Measurements from ENCODE around the gene GDPD3. TPM values are rescaled to one million over a fixed set of nuclear protein-coding genes. Genes with fewer than 3 reads are reported as not detected.

Gene GDPD3
- total RNA-seq, 2 donors from 2014 or later = 2.7 to 6.5 TPM

DNA sequence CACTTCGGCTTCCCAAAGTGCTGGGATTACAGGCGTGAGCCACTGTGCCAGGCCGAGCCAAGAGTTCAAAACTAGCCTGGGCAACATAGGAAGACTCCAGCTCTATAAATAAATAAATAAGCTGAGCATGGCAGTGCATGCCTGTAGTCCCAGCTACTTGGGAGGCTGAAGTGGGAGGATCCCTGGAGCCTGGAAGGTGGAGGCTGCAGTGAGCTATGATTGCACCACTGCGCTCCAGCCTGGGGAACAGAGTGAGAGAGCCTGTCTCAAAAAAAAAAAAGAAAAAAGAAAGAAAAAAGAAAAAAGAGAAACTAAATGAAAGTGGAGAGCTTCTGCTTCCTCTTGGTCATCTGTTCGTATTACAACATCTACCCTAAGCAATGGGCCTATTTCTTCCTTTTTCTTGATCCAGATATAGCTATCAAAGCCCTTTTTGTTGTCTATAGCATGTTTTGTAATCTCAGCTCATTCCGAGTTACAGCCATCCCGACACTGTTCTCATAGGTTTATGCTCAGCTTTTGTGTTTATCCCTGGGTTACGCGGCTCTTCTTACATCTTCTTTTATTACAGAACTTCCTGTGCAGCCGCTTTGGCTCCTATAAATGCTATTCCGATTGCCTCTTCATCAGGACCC, 23.8 kb upstream of the GDPD3 start:
- Histone ChIP-seq H3K27ac (ENCODE audit: low read depth, low read length) (no peak overlapping the region), H3K9me3 (ENCODE audit: control insufficient read depth, low read length) (no peaks in the 10 kb centered on the region), H3K4me3 (ENCODE audit: low read length) (no peak overlapping the region), H3K9ac (ENCODE audit: extremely low read depth, low read length, poor library complexity, severe bottlenecking) (no peak overlapping the region), H3K27me3 (ENCODE audit: control insufficient read depth, insufficient read depth, low read length, poor library complexity, severe bottlenecking) (no peaks in the 10 kb centered on the region), H3K36me3 (ENCODE audit: control insufficient read depth, insufficient read depth, low read length) (no peaks in the 10 kb centered on the region), H3K4me1 (ENCODE audit: control insufficient read depth, insufficient read depth, low read length) (no peaks in the 10 kb centered on the region)
- H3K36me3 Mint-ChIP-seq (ENCODE audit: low read depth) = no peaks in the 10 kb centered on the region
- 94 to 95% methylated on average over 10 to 11 of the region's 11 CpGs for WGBS, 2 experiments (ENCODE audit: insufficient coverage in 1 of 2, insufficient read length in 1 of 2)
- TF ChIP-seq, protein P1, sequence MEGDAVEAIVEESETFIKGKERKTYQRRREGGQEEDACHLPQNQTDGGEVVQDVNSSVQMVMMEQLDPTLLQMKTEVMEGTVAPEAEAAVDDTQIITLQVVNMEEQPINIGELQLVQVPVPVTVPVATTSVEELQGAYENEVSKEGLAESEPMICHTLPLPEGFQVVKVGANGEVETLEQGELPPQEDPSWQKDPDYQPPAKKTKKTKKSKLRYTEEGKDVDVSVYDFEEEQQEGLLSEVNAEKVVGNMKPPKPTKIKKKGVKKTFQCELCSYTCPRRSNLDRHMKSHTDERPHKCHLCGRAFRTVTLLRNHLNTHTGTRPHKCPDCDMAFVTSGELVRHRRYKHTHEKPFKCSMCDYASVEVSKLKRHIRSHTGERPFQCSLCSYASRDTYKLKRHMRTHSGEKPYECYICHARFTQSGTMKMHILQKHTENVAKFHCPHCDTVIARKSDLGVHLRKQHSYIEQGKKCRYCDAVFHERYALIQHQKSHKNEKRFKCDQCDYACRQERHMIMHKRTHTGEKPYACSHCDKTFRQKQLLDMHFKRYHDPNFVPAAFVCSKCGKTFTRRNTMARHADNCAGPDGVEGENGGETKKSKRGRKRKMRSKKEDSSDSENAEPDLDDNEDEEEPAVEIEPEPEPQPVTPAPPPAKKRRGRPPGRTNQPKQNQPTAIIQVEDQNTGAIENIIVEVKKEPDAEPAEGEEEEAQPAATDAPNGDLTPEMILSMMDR (conservative IDR thresholded peaks at IDR 0.05) = no peak
- DNase-seq = no peak
- H3K4me3 Mint-ChIP-seq = no peak overlapping the region
- no peaks in the 10 kb centered on the region for H3K9me3 Mint-ChIP-seq
- no peaks in the 10 kb centered on the region for H3K4me1 Mint-ChIP-seq
- H3K27ac Mint-ChIP-seq = no peak overlapping the region
- peaks cover 1% of the 10 kb centered on the region for H3K27me3 Mint-ChIP-seq (ENCODE audit: insufficient read depth)

DNA sequence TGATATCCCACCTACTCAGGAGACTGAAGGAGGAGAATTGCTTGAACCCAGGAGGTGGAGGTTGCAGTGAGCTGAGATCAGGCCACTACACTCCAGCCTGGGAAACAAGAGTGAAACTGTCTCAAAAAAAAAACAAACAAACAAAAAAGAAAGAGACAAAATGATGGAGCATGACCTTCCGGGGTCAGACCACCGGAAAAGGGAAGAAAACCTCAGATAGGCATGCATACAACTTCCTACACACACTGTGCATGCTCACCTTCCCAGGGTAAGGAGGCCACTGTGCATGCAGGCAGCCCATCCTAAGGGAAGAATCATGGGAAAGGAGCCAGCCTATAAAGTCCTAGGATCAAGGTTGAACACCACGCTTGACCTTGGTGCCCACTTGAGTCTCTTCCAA, 19.3 kb upstream of the GDPD3 start:
- Histone ChIP-seq H3K9ac (ENCODE audit: extremely low read depth, low read length, poor library complexity, severe bottlenecking) (no peak overlapping the region), H3K9me3 (ENCODE audit: control insufficient read depth, low read length) (no peaks in the 10 kb centered on the region), H3K4me3 (ENCODE audit: low read length) (no peak overlapping the region), H3K27ac (ENCODE audit: low read depth, low read length) (no peak overlapping the region), H3K27me3 (ENCODE audit: control insufficient read depth, insufficient read depth, low read length, poor library complexity, severe bottlenecking) (no peaks in the 10 kb centered on the region), H3K36me3 (ENCODE audit: control insufficient read depth, insufficient read depth, low read length) (no peaks in the 10 kb centered on the region), H3K4me1 (ENCODE audit: control insufficient read depth, insufficient read depth, low read length) (no peaks in the 10 kb centered on the region)
- Mint-ChIP-seq H3K36me3 (ENCODE audit: low read depth) (no peaks in the 10 kb centered on the region), H3K4me1 (no peaks in the 10 kb centered on the region), H3K4me3 (no peak overlapping the region), H3K9me3 (no peaks in the 10 kb centered on the region), H3K27me3 (ENCODE audit: insufficient read depth) (peaks cover 1% of the 10 kb centered on the region), H3K27ac (no peak overlapping the region)
- TF ChIP-seq, protein P1 (conservative IDR thresholded peaks at IDR 0.05) = no peak
- whole genome bisulfite sequencing, 2 experiments (ENCODE audit: insufficient coverage in 1 of 2, insufficient read length in 1 of 2) = 87 to 100% methylated on average over 1 to 3 of the region's 3 CpGs
- DNase-seq = no peak

- Histone ChIP-seq H3K9me3 (ENCODE audit: control insufficient read depth, low read length) (no peaks in the 10 kb centered on the region), H3K27ac (ENCODE audit: low read depth, low read length) (no peak overlapping the region), H3K27me3 (ENCODE audit: control insufficient read depth, insufficient read depth, low read length, poor library complexity, severe bottlenecking) (no peaks in the 10 kb centered on the region), H3K9ac (ENCODE audit: extremely low read depth, low read length, poor library complexity, severe bottlenecking) (no peak overlapping the region), H3K4me1 (ENCODE audit: control insufficient read depth, insufficient read depth, low read length) (no peaks in the 10 kb centered on the region), H3K36me3 (ENCODE audit: control insufficient read depth, insufficient read depth, low read length) (no peaks in the 10 kb centered on the region), H3K4me3 (ENCODE audit: low read length) (no peak overlapping the region)
- Mint-ChIP-seq H3K4me1 (no peaks in the 10 kb centered on the region), H3K27ac (no peak overlapping the region), H3K36me3 (ENCODE audit: low read depth) (no peaks in the 10 kb centered on the region), H3K27me3 (ENCODE audit: insufficient read depth) (peaks cover 1% of the 10 kb centered on the region), H3K4me3 (no peak overlapping the region), H3K9me3 (no peaks in the 10 kb centered on the region)
- no peak for DNase-seq
- 93 to 97% methylated on average over 4 of the region's 4 CpGs for WGBS, 2 experiments (ENCODE audit: insufficient coverage in 1 of 2, insufficient read length in 1 of 2)
- TF ChIP-seq, protein P1 (conservative IDR thresholded peaks at IDR 0.05) = no peak
These were observed 18.6 kb upstream of the GDPD3 start for GRCh38 chr16:30131869-30132475.

Measured in endodermal cell (in vitro differentiated cells).